Measurements from ENCODE around the gene RALGAPA2.

- TF ChIP-seq, protein P1, sequence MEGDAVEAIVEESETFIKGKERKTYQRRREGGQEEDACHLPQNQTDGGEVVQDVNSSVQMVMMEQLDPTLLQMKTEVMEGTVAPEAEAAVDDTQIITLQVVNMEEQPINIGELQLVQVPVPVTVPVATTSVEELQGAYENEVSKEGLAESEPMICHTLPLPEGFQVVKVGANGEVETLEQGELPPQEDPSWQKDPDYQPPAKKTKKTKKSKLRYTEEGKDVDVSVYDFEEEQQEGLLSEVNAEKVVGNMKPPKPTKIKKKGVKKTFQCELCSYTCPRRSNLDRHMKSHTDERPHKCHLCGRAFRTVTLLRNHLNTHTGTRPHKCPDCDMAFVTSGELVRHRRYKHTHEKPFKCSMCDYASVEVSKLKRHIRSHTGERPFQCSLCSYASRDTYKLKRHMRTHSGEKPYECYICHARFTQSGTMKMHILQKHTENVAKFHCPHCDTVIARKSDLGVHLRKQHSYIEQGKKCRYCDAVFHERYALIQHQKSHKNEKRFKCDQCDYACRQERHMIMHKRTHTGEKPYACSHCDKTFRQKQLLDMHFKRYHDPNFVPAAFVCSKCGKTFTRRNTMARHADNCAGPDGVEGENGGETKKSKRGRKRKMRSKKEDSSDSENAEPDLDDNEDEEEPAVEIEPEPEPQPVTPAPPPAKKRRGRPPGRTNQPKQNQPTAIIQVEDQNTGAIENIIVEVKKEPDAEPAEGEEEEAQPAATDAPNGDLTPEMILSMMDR (IDR thresholded peaks at IDR 0.05 in 8 of 11, conservative IDR thresholded peaks at IDR 0.05 in 3 of 11), result no peak
- no peak for TF ChIP-seq POLR2AphosphoS5 (IDR thresholded peaks at IDR 0.05)
Measured at GRCh38 chr20:20531283-20531682, 181.2 kb downstream of the RALGAPA2 start.

Data from spleen (tissue), 7 donors.